SU-DHL-6 (cell line): Measurements from ENCODE around the gene TMEM35B.

Experiments
- EZH2phosphoT487 ChIP-seq: fragments of 200-600 bp; sonication (generic), shearing (Covaris generic); conservative IDR thresholded peaks from 2 replicates; pipeline ENCODE4 v1.6.1; 2018; ENCODE audit warnings: mild to moderate bottlenecking, antibody characterized with exemption, low read length, moderate library complexity, mixed read lengths
- TF ChIP-seq, protein P1 (sequence below): fragments of 200-600 bp; sonication (generic); IDR thresholded peaks from one replicate; pipeline ENCODE4 v1.5.1; 2017; ENCODE audit warnings: antibody characterized with exemption, mild to moderate bottlenecking, low read length, moderate library complexity; ENCODE audit not compliant: insufficient read depth, poor library complexity, severe bottlenecking

DNA sequence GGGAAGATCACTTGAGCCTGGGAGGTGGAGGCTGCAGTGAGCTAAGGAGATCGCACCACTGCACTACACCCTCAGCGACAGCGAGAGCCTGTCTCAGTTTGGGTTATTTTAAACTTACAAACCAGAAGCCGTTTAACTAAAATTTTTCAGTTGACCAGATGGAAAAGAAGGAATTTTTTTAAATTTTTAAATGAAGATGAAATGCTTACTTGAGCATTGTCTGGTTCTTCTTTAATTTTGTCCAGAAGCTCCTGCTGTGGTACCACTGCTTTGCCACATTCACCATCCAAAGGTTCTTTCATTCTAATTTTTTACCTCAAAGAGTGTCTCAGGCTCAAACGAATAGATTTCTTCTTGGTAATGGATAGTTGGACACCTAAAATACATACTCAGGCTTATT is 45.2 kb upstream of the TMEM35B start:
- TF ChIP-seq, protein P1, sequence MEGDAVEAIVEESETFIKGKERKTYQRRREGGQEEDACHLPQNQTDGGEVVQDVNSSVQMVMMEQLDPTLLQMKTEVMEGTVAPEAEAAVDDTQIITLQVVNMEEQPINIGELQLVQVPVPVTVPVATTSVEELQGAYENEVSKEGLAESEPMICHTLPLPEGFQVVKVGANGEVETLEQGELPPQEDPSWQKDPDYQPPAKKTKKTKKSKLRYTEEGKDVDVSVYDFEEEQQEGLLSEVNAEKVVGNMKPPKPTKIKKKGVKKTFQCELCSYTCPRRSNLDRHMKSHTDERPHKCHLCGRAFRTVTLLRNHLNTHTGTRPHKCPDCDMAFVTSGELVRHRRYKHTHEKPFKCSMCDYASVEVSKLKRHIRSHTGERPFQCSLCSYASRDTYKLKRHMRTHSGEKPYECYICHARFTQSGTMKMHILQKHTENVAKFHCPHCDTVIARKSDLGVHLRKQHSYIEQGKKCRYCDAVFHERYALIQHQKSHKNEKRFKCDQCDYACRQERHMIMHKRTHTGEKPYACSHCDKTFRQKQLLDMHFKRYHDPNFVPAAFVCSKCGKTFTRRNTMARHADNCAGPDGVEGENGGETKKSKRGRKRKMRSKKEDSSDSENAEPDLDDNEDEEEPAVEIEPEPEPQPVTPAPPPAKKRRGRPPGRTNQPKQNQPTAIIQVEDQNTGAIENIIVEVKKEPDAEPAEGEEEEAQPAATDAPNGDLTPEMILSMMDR: no peak
- TF ChIP-seq EZH2phosphoT487: no peak
